Transverse colon (tissue), 4 donors: Measurements from ENCODE around the gene TRIM9.

Experiments
- CTCF ChIP-seq, 5 experiments: fragments of 200-600 bp in 3 of 5; fragments of 450-650 bp in 2 of 5; sonication (generic) in 3 of 5; IDR thresholded peaks; 1 replicate in 2 of 5; 2 replicates in 3 of 5; pipeline ENCODE4 v1.5.1; 2016 to 2017; ENCODE audit warnings: antibody characterized with exemption in 5 of 5, inconsistent platforms in 3 of 5, mild to moderate bottlenecking in 2 of 5, moderate library complexity in 1 of 5
- EP300 ChIP-seq: sonication (generic); formaldehyde crosslinking; IDR thresholded peaks from one replicate; pipeline ENCODE4 v1.6.1; 2017; ENCODE audit warnings: antibody characterized with exemption, low read depth
- POLR2A ChIP-seq: fragments of 450-650 bp; IDR thresholded peaks from one replicate; pipeline ENCODE4 v1.6.1; 2016; ENCODE audit warnings: antibody characterized with exemption, mild to moderate bottlenecking, moderate library complexity
- POLR2AphosphoS5 ChIP-seq, 3 donors: sonication (generic); formaldehyde crosslinking; IDR thresholded peaks; one replicate each; pipeline ENCODE4 v1.6.1; 2016; ENCODE audit warnings: antibody characterized with exemption in 3 of 3

- TF ChIP-seq POLR2A (no peak), CTCF (IDR thresholded peaks at IDR 0.05) (no peak), EP300 (no peak), POLR2AphosphoS5 (IDR thresholded peaks at IDR 0.05) (no peak)
Measured at GRCh38 chr14:51059032-51059431, 35.9 kb downstream of the TRIM9 start.
